B cell (primary cell): ENCODE data around the gene LAP3. TPM values are rescaled to one million over a fixed set of nuclear protein-coding genes. Genes with fewer than 3 reads are reported as not detected.

ENCODE experiments used
- ATAC-seq: fragments of 200-7000 bp; cut with Tn5 transposase; one replicate; pipeline ENCODE4 v1.10.0; 2021; ENCODE audit warnings: low read depth, mild to moderate bottlenecking, moderate number of reproducible peaks, moderate library complexity
- CTCF ChIA-PET: fragments of 350-600 bp; sonication (Branson Sonifier 250); formaldehyde crosslinking; loops from one replicate; lab custom pipeline; 2021; ENCODE audit warnings: antibody characterized with exemption, inconsistent platforms; lab: Charles Lee
- POLR2A ChIA-PET: fragments of 350-600 bp; sonication (Branson Sonifier 250); formaldehyde crosslinking; loops from one replicate; lab custom pipeline; 2021; ENCODE audit warnings: antibody characterized with exemption; lab: Charles Lee
- DNase-seq: peaks from one replicate; pipeline ENCODE4 v3.0.0; 2013
- H2AFZ ChIP-seq: 2 replicates; pipeline ENCODE4 v1.6.1; 2012; ENCODE audit warnings: mild to moderate bottlenecking, low read depth, low read length; ENCODE audit not compliant: insufficient read depth, poor library complexity, severe bottlenecking
- H3K27ac ChIP-seq, 2 donors: 1 replicate in 1 of 2; 2 replicates in 1 of 2; pipeline ENCODE4 v1.5.1; 2012 to 2013; ENCODE audit warnings: low read length in 2 of 2, mild to moderate bottlenecking in 2 of 2, moderate library complexity in 1 of 2
- H3K27me3 ChIP-seq, 4 experiments: fragments of 200-600 bp in 1 of 4; sonication (generic) in 1 of 4; replicated peaks in 1 of 4; 1 replicate in 2 of 4; 2 replicates in 2 of 4; pipeline versions ENCODE4 v1.6.1 to v1.7.0; 2013 to 2016; ENCODE audit warnings: low read length in 3 of 4, mild to moderate bottlenecking in 2 of 4, mixed read lengths in 1 of 4, moderate library complexity in 1 of 4; ENCODE audit not compliant: insufficient read depth in 4 of 4, control insufficient read depth in 3 of 4; ENCODE audit errors: control extremely low read depth in 1 of 4
- H3K36me3 ChIP-seq, 2 experiments: replicated peaks in 1 of 2; 1 replicate in 1 of 2; 2 replicates in 1 of 2; pipeline versions ENCODE4 v1.6.1 to v1.7.1; 2013; ENCODE audit warnings: low read length in 1 of 2; ENCODE audit not compliant: insufficient read depth in 2 of 2, control insufficient read depth in 1 of 2; ENCODE audit errors: control extremely low read depth in 1 of 2, extremely low read depth in 1 of 2
- H3K4me1 ChIP-seq, 2 donors: fragments of 200-600 bp in 1 of 2; sonication (generic) in 1 of 2; 1 replicate in 1 of 2; 2 replicates in 1 of 2; pipeline versions ENCODE4 v1.5.1 to v1.6.1; 2013 to 2017; ENCODE audit warnings: low read length in 2 of 2; ENCODE audit not compliant: control insufficient read depth in 2 of 2, insufficient read depth in 2 of 2
- H3K4me2 ChIP-seq: replicated peaks from 2 replicates; pipeline ENCODE3; 2012; ENCODE audit warnings: mild to moderate bottlenecking, low read depth, low read length; ENCODE audit not compliant: poor library complexity, severe bottlenecking
- H3K4me3 ChIP-seq, 5 experiments: fragments of 200-600 bp in 1 of 5; sonication (generic) in 1 of 5; 1 replicate in 3 of 5; 2 replicates in 2 of 5; pipeline versions ENCODE4 v1.5.1 to v1.7.0; 2011 to 2016; ENCODE audit warnings: low read length in 4 of 5, mild to moderate bottlenecking in 4 of 5, low read depth in 2 of 5, control low read depth in 1 of 5, moderate library complexity in 1 of 5; ENCODE audit not compliant: insufficient read depth in 1 of 5; ENCODE audit errors: control extremely low read depth in 1 of 5, extremely low read depth in 1 of 5
- H3K79me2 ChIP-seq: fragments of 200-600 bp; sonication (generic); one replicate; pipeline ENCODE4 v1.6.0; 2016; ENCODE audit warnings: low read length; ENCODE audit not compliant: control insufficient read depth, insufficient read depth
- H3K9ac ChIP-seq: fragments of 200-600 bp; sonication (generic); 2 replicates; pipeline ENCODE4 v1.6.1; 2017; ENCODE audit warnings: mild to moderate bottlenecking, low read length, moderate library complexity
- H3K9me3 ChIP-seq, 3 donors: one replicate each; pipeline versions ENCODE4 v1.6.1 to v1.7.1; 2013; ENCODE audit warnings: low read length in 2 of 3; ENCODE audit not compliant: control insufficient read depth in 2 of 3, insufficient read depth in 1 of 3; ENCODE audit errors: control extremely low read depth in 1 of 3
- H4K20me1 ChIP-seq: 2 replicates; pipeline ENCODE4 v1.6.0; 2012; ENCODE audit warnings: mild to moderate bottlenecking, low read length; ENCODE audit not compliant: insufficient read depth, control insufficient read depth, poor library complexity, severe bottlenecking
- H3K27ac Mint-ChIP-seq: one replicate; pipeline ENCODE4 v1.8.0; 2021; ENCODE audit warnings: mixed read lengths
- H3K27me3 Mint-ChIP-seq: one replicate; pipeline ENCODE4 v1.8.0; 2021; ENCODE audit warnings: mixed read lengths
- H3K4me1 Mint-ChIP-seq: one replicate; pipeline ENCODE4 v1.8.0; 2021; ENCODE audit warnings: mixed read lengths
- H3K4me3 Mint-ChIP-seq: one replicate; pipeline ENCODE4 v1.8.0; 2021; ENCODE audit warnings: mixed read lengths
- H3K9me3 Mint-ChIP-seq: one replicate; pipeline ENCODE4 v1.8.0; 2022; ENCODE audit warnings: mixed read lengths; ENCODE audit not compliant: insufficient read depth
- EZH2 ChIP-seq: IDR thresholded peaks from 2 replicates; pipeline ENCODE4 v1.6.1; 2012; ENCODE audit warnings: borderline replicate concordance, low read depth, mild to moderate bottlenecking, moderate library complexity, low read length; ENCODE audit not compliant: insufficient read depth, poor library complexity, severe bottlenecking
- WGBS: methylation state at CpG from one replicate; pipeline ENCODE4 v1.1.5; 2013; ENCODE audit warnings: missing lambda C conversion rate; ENCODE audit not compliant: insufficient coverage; 5-methylcytosine and 5-hydroxymethylcytosine counted together
- intact Hi-C: fragments of 100-400 bp; cut with micrococcal nuclease; formaldehyde crosslinking; loops from one replicate; pipeline ENCODE4 v1.10.0; 2022
- polyA plus RNA-seq: library from polyadenylated mRNA; depleted of rRNA; stranded (reverse); fragments of >200 nt; gene quantifications from 2 replicates; pipeline ENCODE4 v1.2.3, GENCODE V29; 2012
- total RNA-seq, 2 donors: library from RNA; stranded (reverse); fragments of 120-200 nt in 1 of 2; gene quantifications; 1 replicate in 1 of 2; 2 replicates in 1 of 2; pipeline versions ENCODE4 v1.2.3 to v1.2.4, GENCODE V29; 2013 to 2022
- TF ChIP-seq, protein P1 (sequence below): fragments of 200-600 bp; IDR thresholded peaks from one replicate; pipeline ENCODE4 v1.8.0; 2022; ENCODE audit warnings: antibody characterized with exemption, mild to moderate bottlenecking

The LAP3 gene
- total and polyA plus RNA-seq, 2 donors (not counting 1 experiment from before 2014, with no cell fraction given): 18.4 to 30.1 TPM

GRCh38 chr4:17534705-17535104, 42.3 kb upstream of the LAP3 start:
- H3K4me1 Mint-ChIP-seq: no peaks in the 10 kb centered on the region
- Histone ChIP-seq H3K9ac (no peak overlapping the region), H3K4me3 (no peak overlapping the region), H3K36me3 (no peaks in the 10 kb centered on the region), H3K4me2 (no peak overlapping the region), H3K27me3 (no peaks in the 10 kb centered on the region), H4K20me1 (no peaks in the 10 kb centered on the region), H3K27ac (no peak overlapping the region), H2AFZ (no peak overlapping the region), H3K79me2 (no peaks in the 10 kb centered on the region), H3K4me1 (no peaks in the 10 kb centered on the region), H3K9me3 (peaks cover 0 to 1% (median 0%) of the 10 kb centered on the region in 3 donors)
- H3K9me3 Mint-ChIP-seq: no peaks in the 10 kb centered on the region
- TF ChIP-seq, protein P1, sequence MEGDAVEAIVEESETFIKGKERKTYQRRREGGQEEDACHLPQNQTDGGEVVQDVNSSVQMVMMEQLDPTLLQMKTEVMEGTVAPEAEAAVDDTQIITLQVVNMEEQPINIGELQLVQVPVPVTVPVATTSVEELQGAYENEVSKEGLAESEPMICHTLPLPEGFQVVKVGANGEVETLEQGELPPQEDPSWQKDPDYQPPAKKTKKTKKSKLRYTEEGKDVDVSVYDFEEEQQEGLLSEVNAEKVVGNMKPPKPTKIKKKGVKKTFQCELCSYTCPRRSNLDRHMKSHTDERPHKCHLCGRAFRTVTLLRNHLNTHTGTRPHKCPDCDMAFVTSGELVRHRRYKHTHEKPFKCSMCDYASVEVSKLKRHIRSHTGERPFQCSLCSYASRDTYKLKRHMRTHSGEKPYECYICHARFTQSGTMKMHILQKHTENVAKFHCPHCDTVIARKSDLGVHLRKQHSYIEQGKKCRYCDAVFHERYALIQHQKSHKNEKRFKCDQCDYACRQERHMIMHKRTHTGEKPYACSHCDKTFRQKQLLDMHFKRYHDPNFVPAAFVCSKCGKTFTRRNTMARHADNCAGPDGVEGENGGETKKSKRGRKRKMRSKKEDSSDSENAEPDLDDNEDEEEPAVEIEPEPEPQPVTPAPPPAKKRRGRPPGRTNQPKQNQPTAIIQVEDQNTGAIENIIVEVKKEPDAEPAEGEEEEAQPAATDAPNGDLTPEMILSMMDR: no peak
- TF ChIP-seq EZH2: no peak
- intact Hi-C loops: no loop called here
- ChIA-PET POLR2A (no interaction called here), CTCF (no interaction called here)
- no peak for ATAC-seq
- H3K4me3 Mint-ChIP-seq: no peak overlapping the region
- H3K27me3 Mint-ChIP-seq: peaks cover 10% of the 10 kb centered on the region
- H3K27ac Mint-ChIP-seq: no peak overlapping the region
- no CpG with 5 or more reads among the region's 4 CpGs for WGBS
- DNase-seq: no peak

- POLR2A ChIA-PET: no interaction called here
Observed at GRCh38 chr4:17535242-17535641, 41.8 kb upstream of the LAP3 start.

More at GRCh38 chr4:17535242-17535641, 41.8 kb upstream of the LAP3 start:
- Histone ChIP-seq H3K27me3 (peaks cover 0 to 1% (median 0%) of the 10 kb centered on the region in 4 experiments), H3K9ac (no peak overlapping the region), H3K9me3 (peaks cover 0 to 1% (median 0%) of the 10 kb centered on the region in 3 donors), H3K4me3 (no peak overlapping the region), H3K4me2 (no peak overlapping the region), H3K27ac (no peak overlapping the region), H3K36me3 (no peaks in the 10 kb centered on the region), H3K4me1 (no peaks in the 10 kb centered on the region), H4K20me1 (no peaks in the 10 kb centered on the region), H3K79me2 (no peaks in the 10 kb centered on the region), H2AFZ (peak overlapping the region; percentile 9)
- Mint-ChIP-seq H3K4me1 (no peaks in the 10 kb centered on the region), H3K4me3 (no peak overlapping the region), H3K27ac (no peak overlapping the region), H3K9me3 (no peaks in the 10 kb centered on the region), H3K27me3 (peaks cover 12% of the 10 kb centered on the region)
- no CpG with 5 or more reads among the region's 4 CpGs for WGBS
- intact Hi-C loops: no loop called here
- ATAC-seq (no peak), DNase-seq (no peak)
- no peak for TF ChIP-seq EZH2
- TF ChIP-seq, protein P1: no peak
- CTCF ChIA-PET: no interaction called here
